Neural progenitor cell (in vitro differentiated cells): Measurements from ENCODE around the gene PAPPA2.

ENCODE experiments used
- EZH2 ChIP-seq: fragments of 200-600 bp; sonication (generic); IDR thresholded peaks from 2 replicates; pipeline ENCODE4 v1.6.1; 2017; ENCODE audit warnings: antibody characterized with exemption, mild to moderate bottlenecking, moderate library complexity
- EZH2phosphoT487 ChIP-seq: fragments of 200-600 bp; sonication (generic); IDR thresholded peaks from 2 replicates; pipeline ENCODE4 v1.6.1; 2017; ENCODE audit warnings: antibody characterized with exemption
- TF ChIP-seq, protein P1 (sequence below): fragments of 200-600 bp; sonication (generic); IDR thresholded peaks from 2 replicates; pipeline ENCODE4 v1.5.1; 2017; ENCODE audit warnings: antibody characterized with exemption, mild to moderate bottlenecking

DNA sequence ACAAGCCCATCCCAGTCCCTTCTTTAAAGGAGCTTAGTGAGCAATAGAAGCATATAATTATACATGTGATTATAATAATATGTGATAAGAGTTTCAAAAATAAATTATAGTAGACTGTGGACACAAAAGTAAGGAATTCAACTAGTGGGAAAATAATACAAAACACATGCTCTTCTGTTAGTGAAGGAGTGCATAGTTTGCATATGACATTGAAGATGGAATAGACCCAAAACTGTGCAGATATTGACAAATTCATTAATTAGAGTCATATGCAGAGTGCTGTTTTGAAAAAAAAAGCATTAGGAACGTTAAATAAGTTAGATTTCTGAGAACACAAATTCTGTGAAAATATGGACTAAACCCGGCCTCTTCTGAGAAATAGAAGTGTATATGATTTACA, 422.8 kb downstream of the PAPPA2 start:
- TF ChIP-seq, protein P1, sequence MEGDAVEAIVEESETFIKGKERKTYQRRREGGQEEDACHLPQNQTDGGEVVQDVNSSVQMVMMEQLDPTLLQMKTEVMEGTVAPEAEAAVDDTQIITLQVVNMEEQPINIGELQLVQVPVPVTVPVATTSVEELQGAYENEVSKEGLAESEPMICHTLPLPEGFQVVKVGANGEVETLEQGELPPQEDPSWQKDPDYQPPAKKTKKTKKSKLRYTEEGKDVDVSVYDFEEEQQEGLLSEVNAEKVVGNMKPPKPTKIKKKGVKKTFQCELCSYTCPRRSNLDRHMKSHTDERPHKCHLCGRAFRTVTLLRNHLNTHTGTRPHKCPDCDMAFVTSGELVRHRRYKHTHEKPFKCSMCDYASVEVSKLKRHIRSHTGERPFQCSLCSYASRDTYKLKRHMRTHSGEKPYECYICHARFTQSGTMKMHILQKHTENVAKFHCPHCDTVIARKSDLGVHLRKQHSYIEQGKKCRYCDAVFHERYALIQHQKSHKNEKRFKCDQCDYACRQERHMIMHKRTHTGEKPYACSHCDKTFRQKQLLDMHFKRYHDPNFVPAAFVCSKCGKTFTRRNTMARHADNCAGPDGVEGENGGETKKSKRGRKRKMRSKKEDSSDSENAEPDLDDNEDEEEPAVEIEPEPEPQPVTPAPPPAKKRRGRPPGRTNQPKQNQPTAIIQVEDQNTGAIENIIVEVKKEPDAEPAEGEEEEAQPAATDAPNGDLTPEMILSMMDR = no peak
- TF ChIP-seq EZH2phosphoT487 (no peak), EZH2 (no peak)
